HEK293T (cell line): ENCODE data around the gene C6orf89.

Experiments
- BHLHE40 ChIP-seq: fragments of 450-650 bp; IDR thresholded peaks from 2 replicates; pipeline ENCODE4 v1.6.1; 2016; ENCODE audit warnings: mild to moderate bottlenecking, moderate library complexity, borderline replicate concordance
- ELF4 ChIP-seq: fragments of 450-650 bp; IDR thresholded peaks from 2 replicates; pipeline ENCODE4 v1.6.1; 2017; ENCODE audit warnings: antibody characterized with exemption
- FOXK2 ChIP-seq: fragments of 450-650 bp; IDR thresholded peaks from 2 replicates; pipeline ENCODE4 v1.6.1; 2016; ENCODE audit warnings: mild to moderate bottlenecking
- FOXM1 ChIP-seq: fragments of 450-650 bp; IDR thresholded peaks from 2 replicates; pipeline ENCODE4 v1.6.1; 2017; ENCODE audit warnings: mild to moderate bottlenecking, borderline replicate concordance
- L3MBTL2 ChIP-seq: fragments of 450-650 bp; conservative IDR thresholded peaks from 2 replicates; pipeline ENCODE4 v1.6.1; 2016; ENCODE audit warnings: mild to moderate bottlenecking
- LEF1 ChIP-seq: fragments of 450-650 bp; IDR thresholded peaks from 2 replicates; pipeline ENCODE4 v1.6.1; 2017; ENCODE audit warnings: mild to moderate bottlenecking, borderline replicate concordance
- SP1 ChIP-seq: fragments of 450-650 bp; IDR thresholded peaks from 2 replicates; pipeline ENCODE4 v1.6.1; 2017
- TARDBP ChIP-seq: fragments of 450-650 bp; IDR thresholded peaks from 2 replicates; pipeline ENCODE4 v1.6.1; 2016
- ZNF384 ChIP-seq: fragments of 450-650 bp; IDR thresholded peaks from 2 replicates; pipeline ENCODE4 v1.6.1; 2016

- no peak for TF ChIP-seq TARDBP
- TF ChIP-seq ZNF384: no peak
- TF ChIP-seq SP1: no peak
- TF ChIP-seq FOXM1: no peak
- TF ChIP-seq LEF1: no peak
- no peak for TF ChIP-seq FOXK2
- TF ChIP-seq L3MBTL2: no peak
- no peak for TF ChIP-seq BHLHE40
- TF ChIP-seq ELF4: no peak
These were observed 44.7 kb downstream of the C6orf89 start for GRCh38 chr6:36930483-36930882.
